Endodermal cell (in vitro differentiated cells): ENCODE results near the gene RPS6KB2. TPM values are rescaled to one million over a fixed set of nuclear protein-coding genes. Genes with fewer than 3 reads are reported as not detected.

Experiments
- DNase-seq: peaks from one replicate; pipeline ENCODE4 v3.0.0-alpha.2; 2017
- H3K27ac ChIP-seq: 2 replicates; pipeline ENCODE4 v1.5.1; 2013; ENCODE audit warnings: mild to moderate bottlenecking, low read depth, low read length, moderate library complexity
- H3K27me3 ChIP-seq: 2 replicates; pipeline ENCODE4 v1.6.1; 2013; ENCODE audit warnings: mild to moderate bottlenecking, low read length, moderate library complexity; ENCODE audit not compliant: insufficient read depth, control insufficient read depth, poor library complexity, severe bottlenecking
- H3K36me3 ChIP-seq: 2 replicates; pipeline ENCODE4 v1.7.0; 2013; ENCODE audit warnings: mild to moderate bottlenecking, low read length, moderate library complexity; ENCODE audit not compliant: control insufficient read depth, insufficient read depth
- H3K4me1 ChIP-seq: one replicate; pipeline ENCODE4 v1.7.0; 2013; ENCODE audit warnings: low read length; ENCODE audit not compliant: control insufficient read depth, insufficient read depth
- H3K4me3 ChIP-seq: 2 replicates; pipeline ENCODE4 v1.5.1; 2013; ENCODE audit warnings: mild to moderate bottlenecking, low read length, moderate library complexity
- H3K9ac ChIP-seq: 2 replicates; pipeline ENCODE4 v1.6.1; 2013; ENCODE audit warnings: mild to moderate bottlenecking, low read length, moderate library complexity; ENCODE audit not compliant: poor library complexity, severe bottlenecking; ENCODE audit errors: extremely low read depth
- H3K9me3 ChIP-seq: 2 replicates; pipeline ENCODE4 v1.6.1; 2013; ENCODE audit warnings: mild to moderate bottlenecking, low read length, moderate library complexity; ENCODE audit not compliant: control insufficient read depth
- H3K27ac Mint-ChIP-seq: 2 replicates; pipeline ENCODE4 v1.8.0; 2020; ENCODE audit warnings: mixed read lengths
- H3K27me3 Mint-ChIP-seq: 2 replicates; pipeline ENCODE4 v1.8.0; 2021; ENCODE audit warnings: mild to moderate bottlenecking, mixed read lengths; ENCODE audit not compliant: insufficient read depth
- H3K36me3 Mint-ChIP-seq: 2 replicates; pipeline ENCODE4 v1.8.0; 2020; ENCODE audit warnings: low read depth, mixed read lengths
- H3K4me1 Mint-ChIP-seq: 2 replicates; pipeline ENCODE4 v1.8.0; 2020; ENCODE audit warnings: mixed read lengths
- H3K4me3 Mint-ChIP-seq: 2 replicates; pipeline ENCODE4 v1.8.0; 2020; ENCODE audit warnings: mild to moderate bottlenecking, moderate library complexity, mixed read lengths
- H3K9me3 Mint-ChIP-seq: 2 replicates; pipeline ENCODE4 v1.8.0; 2020; ENCODE audit warnings: mild to moderate bottlenecking, mixed read lengths
- WGBS, 2 experiments: methylation state at CpG; one replicate each; pipeline versions ENCODE4 v1.1.5 to v1.1.7; 2013; ENCODE audit warnings: missing lambda C conversion rate in 2 of 2, mixed read lengths in 1 of 2; ENCODE audit not compliant: insufficient coverage in 1 of 2, insufficient read length in 1 of 2; 5-methylcytosine and 5-hydroxymethylcytosine counted together
- long read RNA-seq, 4 experiments: library from polyadenylated mRNA in 2 of 4; library from RNA in 1 of 4; library from capped mRNA in 1 of 4; stranded (forward) in 3 of 4; unstranded in 1 of 4; transcript quantifications; one replicate each; pipeline ENCODE4 v2.0.0, GENCODE V29; 2020 to 2021; ENCODE audit warnings: inconsistent platforms in 1 of 4
- polyA plus RNA-seq, 2 experiments: library from polyadenylated mRNA; stranded (reverse); fragments of 50-300 nt; gene quantifications; one replicate each; pipeline ENCODE4 v1.2.3, GENCODE V29; 2013
- total RNA-seq, 2 donors: library from RNA; stranded (reverse); fragmentation: NEBNext Ultra II Directional in 1 of 2; extraction: Animal tissue kit (Norgen Biotek cat#: 25700) in 1 of 2; gene quantifications; 2 replicates in 1 of 2; 3 replicates in 1 of 2; pipeline ENCODE4 v1.2.1, GENCODE V29; 2021
- TF ChIP-seq, protein P1 (sequence below): fragments of 200-600 bp; sonication (generic); conservative IDR thresholded peaks from 2 replicates; pipeline ENCODE4 v1.5.0; 2021; ENCODE audit warnings: antibody characterized with exemption, mild to moderate bottlenecking

The RPS6KB2 gene
- total RNA-seq, result 10 to 100 TPM; 47.0 to 51.8 TPM
- polyA plus RNA-seq (2013, experiment 1 of 2), result 42.6 TPM
- polyA plus RNA-seq (2013, experiment 2 of 2), result 37.0 TPM
- long read RNA-seq, experiment 1, transcript RPS6KB2-201 (15 exons, 1,733 nt), result major isoform, 5 of 17 reads
- long read RNA-seq, experiment 1, partial matches to known transcripts, result 6 of 17 reads
- long read RNA-seq, experiment 1, other reads (novel, unspliced or antisense), result 6 of 17 reads
- long read RNA-seq, experiment 2, transcript RPS6KB2-201 (15 exons, 1,733 nt), result major isoform, 68 of 94 reads
- long read RNA-seq, experiment 2, partial matches to known transcripts, result 5 of 94 reads
- long read RNA-seq, experiment 2, other reads (novel, unspliced or antisense), result 20 of 94 reads
- long read RNA-seq, experiment 3, transcript RPS6KB2-201 (15 exons, 1,733 nt), result major isoform, 149 of 191 reads
- long read RNA-seq, experiment 3, partial matches to known transcripts, result 3 of 191 reads
- long read RNA-seq, experiment 3, other reads (novel, unspliced or antisense), result 38 of 191 reads
- long read RNA-seq, experiment 4, transcript RPS6KB2-201 (15 exons, 1,733 nt), result major isoform, 35 of 71 reads
- long read RNA-seq, experiment 4, partial matches to known transcripts, result 21 of 71 reads
- long read RNA-seq, experiment 4, other reads (novel, unspliced or antisense), result 11 of 71 reads

DNA sequence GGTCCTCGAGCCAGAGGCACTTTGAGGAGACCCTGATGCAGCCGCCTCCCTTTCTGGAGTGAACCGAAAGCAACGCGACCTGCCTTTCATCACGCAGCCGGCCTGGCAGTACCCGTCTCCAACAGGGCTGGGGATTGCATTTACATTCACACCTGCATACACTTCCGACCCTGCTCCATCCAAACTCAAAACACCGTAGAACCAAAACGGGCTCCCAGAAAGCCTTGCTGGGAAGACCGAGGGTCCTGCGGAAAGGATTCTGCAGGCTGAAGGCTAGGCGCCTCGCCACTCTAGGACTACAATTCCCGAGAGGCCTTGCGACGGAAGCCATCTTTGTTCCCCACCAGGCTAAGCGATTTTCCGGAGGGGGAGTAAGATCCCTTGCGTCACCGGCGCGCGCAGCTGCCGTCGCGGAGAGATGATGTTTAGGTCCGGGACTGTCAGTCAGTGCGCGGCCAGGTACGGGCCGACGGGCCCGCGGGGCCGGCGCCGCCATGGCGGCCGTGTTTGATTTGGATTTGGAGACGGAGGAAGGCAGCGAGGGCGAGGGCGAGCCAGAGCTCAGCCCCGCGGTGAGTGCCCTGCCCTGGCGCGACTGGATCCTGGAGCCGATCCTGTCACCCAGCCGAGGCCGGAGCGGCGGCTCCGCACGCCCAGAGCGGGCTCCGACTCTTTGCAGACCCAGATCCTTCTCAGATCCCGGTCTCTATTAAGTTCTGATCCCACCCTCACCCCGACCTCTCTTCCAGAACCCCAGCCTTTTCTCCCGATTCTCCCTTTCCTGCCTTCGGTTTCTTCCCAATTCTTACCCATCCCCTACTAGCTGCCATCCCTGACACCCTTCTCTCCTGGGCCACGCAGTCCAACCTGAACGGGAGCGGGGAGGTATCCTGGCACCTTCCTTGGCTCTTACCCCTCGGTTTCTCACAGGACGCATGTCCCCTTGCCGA lies at the start of gene RPS6KB2:
Gene RPS6KB2 (plus strand): TSS at position 443 of the 950 bp plus-strand sequence. CDS start 52 bp downstream, at position 495.
- Histone ChIP-seq H3K27me3 (no peaks in the 10 kb centered on the region), H3K4me3 (peak within 1 kb of the TSS; percentile 99), H3K4me1 (peaks cover 3% of the 10 kb centered on the region), H3K27ac (no peak within 1 kb of the TSS), H3K9me3 (no peaks in the 10 kb centered on the region), H3K36me3 (peaks cover 26% of the 10 kb centered on the region), H3K9ac (peak within 1 kb of the TSS; percentile 95)
- H3K27ac Mint-ChIP-seq, result peak within 1 kb of the TSS; percentile 90
- no peaks in the 10 kb centered on the region for H3K9me3 Mint-ChIP-seq
- DNase-seq, result peak; percentile 100
- no peaks in the 10 kb centered on the region for H3K27me3 Mint-ChIP-seq
- H3K4me1 Mint-ChIP-seq, result peaks cover 3% of the 10 kb centered on the region
- TF ChIP-seq, protein P1, sequence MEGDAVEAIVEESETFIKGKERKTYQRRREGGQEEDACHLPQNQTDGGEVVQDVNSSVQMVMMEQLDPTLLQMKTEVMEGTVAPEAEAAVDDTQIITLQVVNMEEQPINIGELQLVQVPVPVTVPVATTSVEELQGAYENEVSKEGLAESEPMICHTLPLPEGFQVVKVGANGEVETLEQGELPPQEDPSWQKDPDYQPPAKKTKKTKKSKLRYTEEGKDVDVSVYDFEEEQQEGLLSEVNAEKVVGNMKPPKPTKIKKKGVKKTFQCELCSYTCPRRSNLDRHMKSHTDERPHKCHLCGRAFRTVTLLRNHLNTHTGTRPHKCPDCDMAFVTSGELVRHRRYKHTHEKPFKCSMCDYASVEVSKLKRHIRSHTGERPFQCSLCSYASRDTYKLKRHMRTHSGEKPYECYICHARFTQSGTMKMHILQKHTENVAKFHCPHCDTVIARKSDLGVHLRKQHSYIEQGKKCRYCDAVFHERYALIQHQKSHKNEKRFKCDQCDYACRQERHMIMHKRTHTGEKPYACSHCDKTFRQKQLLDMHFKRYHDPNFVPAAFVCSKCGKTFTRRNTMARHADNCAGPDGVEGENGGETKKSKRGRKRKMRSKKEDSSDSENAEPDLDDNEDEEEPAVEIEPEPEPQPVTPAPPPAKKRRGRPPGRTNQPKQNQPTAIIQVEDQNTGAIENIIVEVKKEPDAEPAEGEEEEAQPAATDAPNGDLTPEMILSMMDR, result no peak
- H3K4me3 Mint-ChIP-seq, result peak within 1 kb of the TSS; percentile 83
- WGBS, 2 experiments, result 0 to 5% methylated on average over 27 to 68 of the region's 68 CpGs
- H3K36me3 Mint-ChIP-seq, result peaks cover 18% of the 10 kb centered on the region

DNA sequence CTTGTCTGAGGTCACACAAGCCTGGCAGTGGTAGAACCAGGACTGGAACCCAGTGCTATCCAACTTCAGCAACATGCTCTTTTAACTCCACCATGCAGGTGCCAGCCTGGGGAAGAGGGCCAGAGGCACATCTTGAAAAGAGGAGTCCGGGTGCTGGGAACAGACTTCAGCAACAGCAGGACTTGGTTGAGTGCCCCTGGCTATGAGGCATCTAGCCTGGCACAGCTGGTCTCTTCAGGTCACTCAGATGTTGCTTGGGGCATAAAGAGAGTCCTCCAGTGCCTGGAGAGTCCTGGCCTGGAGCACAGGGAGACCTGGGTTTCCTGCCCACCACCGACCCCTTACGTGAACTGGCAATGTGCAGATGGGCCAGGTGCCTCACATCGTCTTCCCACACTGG lies 49.8 kb upstream of the RPS6KB2 start:
- no peaks in the 10 kb centered on the region for H3K27me3 ChIP-seq
- Mint-ChIP-seq H3K27ac (no peak overlapping the region), H3K27me3 (peaks cover 57% of the 10 kb centered on the region), H3K4me3 (no peak overlapping the region), H3K9me3 (no peaks in the 10 kb centered on the region), H3K4me1 (peaks cover 24% of the 10 kb centered on the region), H3K36me3 (no peaks in the 10 kb centered on the region)
- no peak overlapping the region for H3K27ac ChIP-seq
- TF ChIP-seq, protein P1, result no peak
- WGBS, 2 experiments, result 89 to 94% methylated on average over 3 to 4 of the region's 4 CpGs
- no peaks in the 10 kb centered on the region for H3K9me3 ChIP-seq
- peaks cover 24% of the 10 kb centered on the region for H3K4me1 ChIP-seq
- H3K4me3 ChIP-seq, result no peak overlapping the region
- no peak for DNase-seq
- H3K36me3 ChIP-seq, result no peaks in the 10 kb centered on the region
- H3K9ac ChIP-seq, result no peak overlapping the region
